KMS-11 (cell line): ENCODE measurements around the gene PNPLA7.

Experiments
- H2AFZ ChIP-seq: fragments of 200-600 bp; sonication (generic); 2 replicates; pipeline ENCODE4 v1.6.1; 2016; ENCODE audit warnings: antibody characterized with exemption, mixed run types, low read depth
- H3K27ac ChIP-seq: fragments of 200-600 bp; sonication (generic); 2 replicates; pipeline ENCODE4 v1.6.1; 2016; ENCODE audit warnings: mild to moderate bottlenecking, mixed run types
- H3K27me3 ChIP-seq: fragments of 200-600 bp; sonication (generic); 2 replicates; pipeline ENCODE4 v1.6.1; 2017; ENCODE audit warnings: mild to moderate bottlenecking, low read depth, mixed run types, moderate library complexity; ENCODE audit not compliant: insufficient read depth
- H3K36me3 ChIP-seq: fragments of 200-600 bp; sonication (generic); 2 replicates; pipeline ENCODE4 v1.6.1; 2017; ENCODE audit warnings: mild to moderate bottlenecking, mixed run types; ENCODE audit not compliant: insufficient read depth
- H3K4me1 ChIP-seq: fragments of 200-600 bp; sonication (generic); 2 replicates; pipeline ENCODE4 v1.6.1; 2016; ENCODE audit warnings: mild to moderate bottlenecking, low read depth, mixed run types; ENCODE audit not compliant: poor library complexity, severe bottlenecking
- H3K4me2 ChIP-seq: fragments of 200-600 bp; sonication (generic); 2 replicates; pipeline ENCODE4 v1.7.0; 2016; ENCODE audit warnings: mild to moderate bottlenecking, mixed run types
- H3K4me3 ChIP-seq: fragments of 200-600 bp; sonication (generic); IDR thresholded peaks from 2 replicates; pipeline ENCODE4 v1.6.1; 2017; ENCODE audit warnings: low read depth, low read length, mixed read lengths; ENCODE audit not compliant: insufficient read depth
- H3K79me2 ChIP-seq: fragments of 200-600 bp; sonication (generic); 2 replicates; pipeline ENCODE4 v1.6.1; 2016; ENCODE audit warnings: low read depth, mixed run types; ENCODE audit not compliant: insufficient read depth
- H3K9ac ChIP-seq: fragments of 200-600 bp; sonication (generic); 2 replicates; pipeline ENCODE4 v1.6.1; 2016; ENCODE audit warnings: mild to moderate bottlenecking, mixed run types
- H4K20me1 ChIP-seq: fragments of 200-600 bp; sonication (generic); 2 replicates; pipeline ENCODE4 v1.6.1; 2016; ENCODE audit warnings: mild to moderate bottlenecking, mixed run types; ENCODE audit not compliant: insufficient read depth
- CTCF ChIP-seq: fragments of 200-600 bp; sonication (generic); conservative IDR thresholded peaks from 2 replicates; pipeline ENCODE4 v1.6.1; 2017; ENCODE audit warnings: low read depth, mild to moderate bottlenecking, antibody characterized with exemption, low read length, moderate library complexity, mixed read lengths

PNPLA7 gene

GRCh38 chr9:137437691-137438590, 112.3 kb downstream of the PNPLA7 start:
- Histone ChIP-seq H4K20me1 (no peaks in the 10 kb centered on the region), H3K79me2 (no peaks in the 10 kb centered on the region), H3K36me3 (no peaks in the 10 kb centered on the region), H3K4me2 (no peak overlapping the region), H2AFZ (no peak overlapping the region), H3K27me3 (peaks cover 69% of the 10 kb centered on the region), H3K27ac (no peak overlapping the region), H3K9ac (no peak overlapping the region), H3K4me3 (no peak overlapping the region), H3K4me1 (no peaks in the 10 kb centered on the region)
- no peak for TF ChIP-seq CTCF

GRCh38 chr9:137436761-137437600, 113.2 kb downstream of the PNPLA7 start:
- no peak overlapping the region for H3K27ac ChIP-seq
- no peaks in the 10 kb centered on the region for H3K36me3 ChIP-seq
- H3K27me3 ChIP-seq: peaks cover 67% of the 10 kb centered on the region
- no peak overlapping the region for H2AFZ ChIP-seq
- H3K4me2 ChIP-seq: no peak overlapping the region
- no peak for TF ChIP-seq CTCF
- no peak overlapping the region for H3K9ac ChIP-seq
- H3K4me3 ChIP-seq: no peak overlapping the region
- H3K4me1 ChIP-seq: no peaks in the 10 kb centered on the region
- H3K79me2 ChIP-seq: no peaks in the 10 kb centered on the region
- no peaks in the 10 kb centered on the region for H4K20me1 ChIP-seq

- H4K20me1 ChIP-seq: no peaks in the 10 kb centered on the region
- H3K36me3 ChIP-seq: no peaks in the 10 kb centered on the region
- peaks cover 68% of the 10 kb centered on the region for H3K27me3 ChIP-seq
- no peak overlapping the region for H3K27ac ChIP-seq
- no peaks in the 10 kb centered on the region for H3K4me1 ChIP-seq
- H3K79me2 ChIP-seq: no peaks in the 10 kb centered on the region
- no peak overlapping the region for H3K4me2 ChIP-seq
- H3K4me3 ChIP-seq: no peak overlapping the region
- TF ChIP-seq CTCF: no peak
- H2AFZ ChIP-seq: no peak overlapping the region
- H3K9ac ChIP-seq: no peak overlapping the region
Measured at GRCh38 chr9:137435980-137436760, 114.0 kb downstream of the PNPLA7 start.

- Histone ChIP-seq H3K4me1 (peaks cover 1% of the 10 kb centered on the region), H3K9ac (no peak overlapping the region), H4K20me1 (no peaks in the 10 kb centered on the region), H3K27ac (no peak overlapping the region), H3K27me3 (peaks cover 75% of the 10 kb centered on the region), H3K4me2 (no peak overlapping the region), H3K79me2 (no peaks in the 10 kb centered on the region), H2AFZ (no peak overlapping the region), H3K36me3 (no peaks in the 10 kb centered on the region), H3K4me3 (no peak overlapping the region)
- TF ChIP-seq CTCF: no peak
Measured at GRCh38 chr9:137435381-137435891, 114.8 kb downstream of the PNPLA7 start.
